SK-N-SH (cell line): ENCODE measurements around the gene TRMU. TPM values are rescaled to one million over a fixed set of nuclear protein-coding genes. Genes with fewer than 3 reads are reported as not detected.

Experiments
- CTCF ChIA-PET: fragments of 300-600, 350-600 bp; formaldehyde crosslinking; extraction: SDS; loops from one replicate; lab custom pipeline; 2021; lab: Yijun Ruan, JAX
- POLR2A ChIA-PET: fragments of 350-600 bp; sonication (Branson Sonifier 250); formaldehyde crosslinking; extraction: SDS; loops from one replicate; lab custom pipeline; 2020; ENCODE audit warnings: antibody characterized with exemption, inconsistent platforms; lab: Yijun Ruan, JAX
- DNase-seq: peaks from one replicate; pipeline ENCODE4 v3.0.0; 2012
- H2AFZ ChIP-seq: fragments of 200-600 bp; sonication (generic); 2 replicates; pipeline ENCODE4 v1.8.1; 2016; ENCODE audit warnings: antibody characterized with exemption, mild to moderate bottlenecking, low read depth
- H3F3A ChIP-seq: fragments of 200-600 bp; sonication (generic); replicated peaks from 2 replicates; pipeline ENCODE3; 2016; ENCODE audit warnings: antibody characterized with exemption, mild to moderate bottlenecking; ENCODE audit not compliant: insufficient read depth
- H3K27ac ChIP-seq, 2 experiments: fragments of 200-500 bp in 1 of 2; fragments of 200-600 bp in 1 of 2; sonication (Bioruptor generic) in 1 of 2; sonication (generic), shearing (Covaris generic) in 1 of 2; 2 replicates each; pipeline versions ENCODE4 v1.5.1 to v1.6.1; 2014 to 2016; ENCODE audit warnings: low read depth in 2 of 2, inconsistent platforms in 1 of 2, low read length in 1 of 2, mild to moderate bottlenecking in 1 of 2, mixed read lengths in 1 of 2
- H3K27me3 ChIP-seq: fragments of 200-600 bp; sonication (generic), shearing (Covaris generic); 2 replicates; pipeline ENCODE4 v1.6.1; 2016; ENCODE audit warnings: mixed run types; ENCODE audit not compliant: insufficient read depth
- H3K36me3 ChIP-seq, 2 experiments: fragments of 200-500 bp in 1 of 2; fragments of 200-600 bp in 1 of 2; sonication (Bioruptor generic) in 1 of 2; sonication (generic) in 1 of 2; replicated peaks in 1 of 2; 2 replicates each; pipeline versions ENCODE3 to v1.5.1; 2014 to 2016; ENCODE audit warnings: low read length in 1 of 2, mild to moderate bottlenecking in 1 of 2; ENCODE audit not compliant: insufficient read depth in 2 of 2, control insufficient read depth in 1 of 2
- H3K4me1 ChIP-seq, 2 experiments: fragments of 200-500 bp in 1 of 2; fragments of 200-600 bp in 1 of 2; sonication (Bioruptor generic) in 1 of 2; sonication (generic), shearing (Covaris generic) in 1 of 2; 2 replicates each; pipeline versions ENCODE4 v1.5.1 to v1.6.1; 2014 to 2016; ENCODE audit warnings: low read depth in 1 of 2, low read length in 1 of 2, mixed run types in 1 of 2; ENCODE audit not compliant: insufficient read depth in 2 of 2, control insufficient read depth in 1 of 2
- H3K4me2 ChIP-seq: fragments of 200-600 bp; sonication (generic), shearing (Covaris generic); 2 replicates; pipeline ENCODE4 v1.6.1; 2017; ENCODE audit warnings: mixed run types
- H3K4me3 ChIP-seq, 2 experiments: fragments of 200-500 bp in 1 of 2; fragments of 200-600 bp in 1 of 2; sonication (Bioruptor generic) in 1 of 2; sonication (generic), shearing (Covaris generic) in 1 of 2; 2 replicates each; pipeline versions ENCODE4 v1.5.1 to v1.8.1; 2014 to 2016; ENCODE audit warnings: low read depth in 2 of 2, inconsistent platforms in 1 of 2, low read length in 1 of 2, mild to moderate bottlenecking in 1 of 2, mixed read lengths in 1 of 2, moderate library complexity in 1 of 2
- H3K79me2 ChIP-seq: fragments of 200-600 bp; sonication (generic); 2 replicates; pipeline ENCODE4 v1.8.1; 2017; ENCODE audit warnings: mild to moderate bottlenecking; ENCODE audit not compliant: insufficient read depth
- H3K9ac ChIP-seq: fragments of 200-600 bp; sonication (generic); 2 replicates; pipeline ENCODE4 v1.6.1; 2017; ENCODE audit warnings: mixed run types
- H3K9me2 ChIP-seq: fragments of 200-600 bp; sonication (generic); 2 replicates; pipeline ENCODE4 v1.6.1; 2017; ENCODE audit warnings: mixed run types
- H3K9me3 ChIP-seq: fragments of 200-600 bp; sonication (generic); 2 replicates; pipeline ENCODE4 v1.6.1; 2017; ENCODE audit warnings: mixed run types, mild to moderate bottlenecking, moderate library complexity
- H4K20me1 ChIP-seq: fragments of 200-600 bp; sonication (generic); 2 replicates; pipeline ENCODE4 v1.6.1; 2017; ENCODE audit warnings: mild to moderate bottlenecking, mixed run types; ENCODE audit not compliant: insufficient read depth
- CTCF ChIP-seq: fragments of 200-600 bp; sonication (generic); IDR thresholded peaks from 2 replicates; pipeline ENCODE4 v1.6.1; 2017; ENCODE audit warnings: antibody characterized with exemption, mild to moderate bottlenecking, moderate library complexity
- ELF1 ChIP-seq: IDR thresholded peaks from 2 replicates; pipeline ENCODE4 v1.4.0; 2012
- FOXJ3 ChIP-seq: sonication (generic); formaldehyde crosslinking; IDR thresholded peaks from 2 replicates; pipeline ENCODE4 v1.5.1; 2020; ENCODE audit warnings: mild to moderate bottlenecking, missing genetic modification reagents
- GATA2 ChIP-seq: sonication (generic); formaldehyde crosslinking; IDR thresholded peaks from 2 replicates; pipeline ENCODE4 v1.5.0; 2020; ENCODE audit warnings: mild to moderate bottlenecking, missing genetic modification reagents
- MAX ChIP-seq: IDR thresholded peaks from 2 replicates; pipeline ENCODE4 v1.4.0; 2012; ENCODE audit warnings: low read depth
- MXI1 ChIP-seq: IDR thresholded peaks from 2 replicates; pipeline ENCODE4 v1.6.1; 2012; ENCODE audit warnings: mild to moderate bottlenecking, low read depth, low read length, improper control_type of control experiment
- NRF1 ChIP-seq: IDR thresholded peaks from 2 replicates; pipeline ENCODE4 v1.6.1; 2012; ENCODE audit warnings: low read depth, mild to moderate bottlenecking, low read length
- TCF12 ChIP-seq: IDR thresholded peaks from 2 replicates; pipeline ENCODE4 v1.4.0; 2012
- WGBS: methylation state at CpG from one replicate; pipeline ENCODE4 v1.1.6; 2017; ENCODE audit warnings: low lambda C conversion rate; 5-methylcytosine and 5-hydroxymethylcytosine counted together
- polyA plus RNA-seq, 3 experiments: library from polyadenylated mRNA; depleted of rRNA; stranded (reverse); fragments of >200 nt; gene quantifications; 2 replicates each; pipeline ENCODE4 v1.2.3, GENCODE V29; 2012

Gene TRMU
- polyA plus RNA-seq, 1 of the 3 experiments (the other 2 are of a cell fraction) = 47.1 TPM

GRCh38 chr22:46356496-46357480 lies 21.3 kb downstream of the TRMU start:
- peaks cover 5% of the 10 kb centered on the region for H3F3A ChIP-seq
- H2AFZ ChIP-seq = no peak overlapping the region
- peaks cover 24% of the 10 kb centered on the region; the same call in 1 of the 2 replicates for H4K20me1 ChIP-seq
- peak; percentile 32 for DNase-seq
- no peaks in the 10 kb centered on the region for H3K4me1 ChIP-seq
- H3K36me3 ChIP-seq = peaks cover 3 to 51% of the 10 kb centered on the region in 2 experiments
- POLR2A ChIA-PET = no interaction called here
- TF ChIP-seq CTCF = no peak
- TF ChIP-seq TCF12 = no peak
- TF ChIP-seq, all 33 proteins: peak for 0
- Histone ChIP-seq H3K9me2 (no peaks in the 10 kb centered on the region), H3K27me3 (no peaks in the 10 kb centered on the region), H3K27ac (no peak overlapping the region), H3K79me2 (no peaks in the 10 kb centered on the region), H3K9ac (no peak overlapping the region), H3K4me2 (no peak overlapping the region), H3K4me3 (no peak overlapping the region), H3K9me3 (no peaks in the 10 kb centered on the region)
- 91% methylated on average over 9 of the region's 23 CpGs for WGBS
- CTCF ChIA-PET = interaction anchor here (0.7 to 8.4 kb wide), 9 partner anchors 9 to 304 kb away, joined by 3 to 70 read pairs (median 4); no protein-coding TSS in a partner anchor

- no peak for TF ChIP-seq MAX
- TF ChIP-seq MXI1 = no peak
- no peak for TF ChIP-seq FOXJ3 (CRISPR knock-in tag)
- TF ChIP-seq GATA2 (CRISPR knock-in tag) = no peak
- no peak for TF ChIP-seq NRF1
- no peak for TF ChIP-seq ELF1
- TF ChIP-seq, all 33 proteins: peak for 0
- no peaks in the 10 kb centered on the region for H3K27me3 ChIP-seq
- H3K4me1 ChIP-seq = no peaks in the 10 kb centered on the region
- WGBS = 93% methylated on average over 6 of the region's 19 CpGs
- ChIA-PET POLR2A (no interaction called here), CTCF (interaction anchor here (1.3 to 8.4 kb wide), 3 partner anchors 10 to 184 kb away, joined by 3 to 70 read pairs (median 20); no protein-coding TSS in a partner anchor)
- H4K20me1 ChIP-seq = peaks cover 24% of the 10 kb centered on the region; the same call in 1 of the 2 replicates
- peak; percentile 32 for DNase-seq
- H3F3A ChIP-seq = peaks cover 5% of the 10 kb centered on the region
- no peak overlapping the region for H3K4me3 ChIP-seq
- H3K9ac ChIP-seq = no peak overlapping the region
- no peak overlapping the region; a peak in 1 of 4 replicates for H3K27ac ChIP-seq
- no peak overlapping the region for H3K4me2 ChIP-seq
- no peak overlapping the region for H2AFZ ChIP-seq
- H3K9me2 ChIP-seq = no peaks in the 10 kb centered on the region
- no peaks in the 10 kb centered on the region for H3K9me3 ChIP-seq
- H3K79me2 ChIP-seq = no peaks in the 10 kb centered on the region
- H3K36me3 ChIP-seq = peaks cover 3 to 39% of the 10 kb centered on the region in 2 experiments
These were observed 22.4 kb downstream of the TRMU start for GRCh38 chr22:46357711-46358520.
